GM19438 (cell line): ENCODE results near the gene MTARC2.
A peak's percentile ranks its signal among the peaks of the same experiment; 100 is the strongest.

Experiments
- ATAC-seq: cut with Tn5 transposase; IDR thresholded peaks from one replicate; pipeline ENCODE4 v1.9.1; 2021; ENCODE audit warnings: low read depth; ENCODE audit not compliant: unreplicated experiment

Gene MTARC2

DNA sequence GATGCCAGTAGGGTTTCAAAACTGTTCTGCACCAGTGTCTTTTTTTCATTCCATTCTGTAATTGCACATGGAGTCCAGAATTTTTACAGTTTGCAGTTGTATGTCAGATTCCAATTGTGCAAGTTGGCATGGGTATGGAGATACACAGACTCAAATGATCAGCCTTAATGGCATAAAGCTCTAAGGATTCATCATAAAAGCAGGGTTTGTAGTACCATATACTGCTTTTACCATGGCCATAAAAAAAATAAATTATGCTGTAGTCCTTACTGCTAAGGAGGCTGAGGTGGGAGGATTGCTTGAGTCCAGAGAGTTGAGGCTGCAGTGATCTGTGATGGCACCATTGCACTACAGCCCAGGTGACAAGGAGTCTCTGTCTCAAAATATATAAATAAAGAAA lies 48.9 kb downstream of the MTARC2 start:
- ATAC-seq, result no peak

DNA sequence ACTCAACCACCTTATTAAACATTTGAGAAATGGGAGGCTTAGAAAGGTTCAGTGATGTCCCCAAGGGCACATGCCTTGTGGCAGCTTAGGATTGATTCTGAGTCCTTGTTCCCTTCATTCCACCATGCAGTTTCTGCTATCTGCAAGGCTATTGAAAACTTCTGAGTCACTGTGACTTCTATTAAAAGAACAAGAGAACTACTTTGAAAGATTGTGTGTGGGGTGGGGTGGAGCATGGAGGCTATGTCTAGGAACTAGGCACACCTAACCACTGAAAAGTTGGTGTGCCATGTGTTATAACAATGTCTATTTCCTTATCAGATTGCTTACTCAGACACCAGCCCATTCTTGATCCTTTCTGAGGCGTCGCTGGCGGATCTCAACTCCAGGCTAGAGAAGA lies 49.4 kb downstream of the MTARC2 start:
- ATAC-seq, result no peak

DNA sequence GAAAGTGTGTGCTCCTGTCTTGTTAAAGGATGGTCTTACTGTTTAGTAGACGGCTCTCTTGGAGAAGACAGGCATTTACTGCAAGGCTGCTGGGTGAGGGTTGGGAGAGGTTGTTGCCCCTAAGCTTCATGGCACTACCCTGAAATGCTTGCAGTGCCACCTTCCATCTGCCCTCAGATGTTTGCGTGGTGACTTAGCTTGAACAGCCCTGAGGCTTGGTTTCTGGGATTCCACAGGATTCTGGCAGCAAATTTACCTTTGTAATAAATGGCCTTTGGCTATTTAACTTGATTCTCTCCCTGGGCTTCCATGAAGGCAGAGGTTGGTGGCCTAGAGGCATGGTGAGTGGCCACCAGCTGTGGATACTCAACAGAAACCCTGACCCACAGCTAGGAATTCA lies 50.2 kb downstream of the MTARC2 start:
- no peak for ATAC-seq

DNA sequence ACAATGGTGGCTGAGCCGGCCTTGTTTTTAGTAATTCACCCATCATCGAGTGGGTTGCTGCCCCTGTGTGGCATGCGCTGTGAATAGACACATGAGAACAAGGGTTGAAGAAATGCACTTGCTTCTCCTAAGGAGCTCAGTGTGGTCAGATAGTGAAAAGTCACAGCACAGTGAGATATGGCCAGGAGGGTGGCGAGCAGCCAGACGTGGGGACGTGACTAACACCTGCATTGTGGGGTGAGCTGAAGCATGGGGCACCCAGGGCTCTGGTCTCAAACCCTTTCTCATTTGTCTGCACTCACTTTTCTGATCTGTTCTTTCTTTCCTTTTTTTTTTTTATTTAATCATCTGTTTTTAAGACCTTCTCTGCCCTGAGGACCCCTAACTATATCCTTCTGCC lies 52.1 kb downstream of the MTARC2 start:
- ATAC-seq, result no peak

DNA sequence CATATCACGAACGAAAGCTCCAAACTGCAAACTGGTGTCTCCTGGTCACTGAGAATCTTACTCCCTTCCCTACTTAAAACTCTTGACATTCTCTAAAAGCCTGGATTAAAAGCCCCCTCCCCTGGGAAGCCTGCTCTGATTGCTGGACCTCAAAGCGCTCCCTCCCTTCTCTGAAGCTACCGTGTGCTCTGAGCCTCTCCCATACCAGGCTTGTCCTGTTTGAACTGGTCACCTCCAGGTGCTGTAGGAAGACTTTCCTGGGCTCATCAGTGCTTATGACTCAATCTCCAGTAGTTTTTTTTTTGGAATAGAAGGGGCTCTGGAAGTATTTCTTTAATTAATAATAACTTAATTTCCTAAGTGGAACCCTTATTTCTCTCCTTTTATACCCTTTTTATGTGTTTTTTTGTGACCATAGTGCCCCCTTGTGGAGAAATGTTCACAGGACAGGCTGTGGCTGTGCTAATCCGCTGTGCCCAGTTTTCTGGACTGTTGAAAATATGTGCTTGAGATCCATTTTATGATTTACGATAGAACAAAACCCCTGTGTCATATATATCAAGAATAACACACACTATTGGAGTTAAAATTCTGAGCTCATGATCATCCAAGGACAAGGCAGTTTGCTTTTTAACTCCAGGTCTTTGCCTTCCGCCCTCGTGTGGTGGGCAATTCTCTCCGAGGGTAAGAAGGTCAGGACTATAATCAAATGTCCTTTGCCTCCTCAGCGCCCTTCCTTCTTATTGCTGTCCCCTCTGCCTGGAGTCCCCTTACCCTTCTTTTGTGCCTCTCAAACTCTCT lies 55.5 kb downstream of the MTARC2 start:
- ATAC-seq, result no peak

DNA sequence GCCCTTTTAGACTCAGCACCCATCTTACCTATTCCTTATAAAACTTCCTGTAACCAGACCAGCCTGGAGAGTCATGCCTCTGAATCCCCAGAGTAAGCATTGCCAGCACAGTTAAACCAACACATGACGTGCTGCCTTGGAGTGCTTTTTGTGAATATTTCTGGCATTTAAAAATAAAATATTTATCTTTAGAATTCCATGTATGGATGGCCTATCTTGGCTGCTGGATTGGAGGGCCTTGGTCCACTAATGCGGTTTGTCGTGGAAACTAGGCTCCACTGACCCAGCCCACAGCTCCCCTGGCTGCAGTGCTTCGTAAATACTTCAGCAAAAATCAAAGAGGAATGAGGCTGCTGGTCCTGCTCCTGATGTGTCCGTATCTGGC lies 56.1 kb downstream of the MTARC2 start:
- ATAC-seq, result no peak

DNA sequence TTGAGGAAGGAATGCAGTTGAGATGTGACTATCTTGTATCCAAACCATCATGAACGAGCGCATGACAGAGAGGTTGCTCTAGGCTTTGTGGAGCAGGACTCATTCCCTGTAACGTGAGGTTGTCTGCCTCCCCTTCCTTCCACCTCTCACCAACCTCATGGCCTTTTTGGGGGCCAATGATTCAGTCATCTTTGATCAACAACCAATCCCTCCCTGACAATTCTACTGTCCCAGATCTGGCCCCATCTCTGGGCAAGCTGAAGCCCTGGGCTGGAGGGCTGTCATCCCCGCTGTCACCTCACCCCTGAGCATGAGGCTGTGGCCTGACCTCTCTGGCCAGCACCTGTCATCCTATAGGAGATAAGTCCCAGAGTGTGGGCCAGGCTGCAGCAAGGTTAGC lies 58.3 kb downstream of the MTARC2 start:
- no peak for ATAC-seq

DNA sequence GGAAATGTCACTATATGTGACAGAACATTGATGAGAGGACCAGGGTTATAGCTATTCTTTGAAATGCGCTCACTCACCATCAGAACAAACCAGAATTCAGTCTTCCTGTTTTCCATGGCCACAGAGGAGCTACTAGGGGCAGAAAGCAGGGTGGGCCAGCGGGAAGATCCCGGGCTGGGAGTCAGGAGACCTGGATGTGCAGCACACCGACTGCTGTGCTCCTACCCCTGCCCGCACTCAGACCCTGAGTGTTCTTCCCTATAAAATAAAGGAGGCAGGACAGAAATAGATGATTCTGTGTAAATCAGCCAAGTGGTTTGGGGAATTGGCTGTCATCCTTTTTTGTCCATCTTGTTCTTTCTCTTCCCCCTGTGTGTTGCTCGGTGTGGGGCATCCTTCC lies 59.6 kb downstream of the MTARC2 start:
- no peak for ATAC-seq

DNA sequence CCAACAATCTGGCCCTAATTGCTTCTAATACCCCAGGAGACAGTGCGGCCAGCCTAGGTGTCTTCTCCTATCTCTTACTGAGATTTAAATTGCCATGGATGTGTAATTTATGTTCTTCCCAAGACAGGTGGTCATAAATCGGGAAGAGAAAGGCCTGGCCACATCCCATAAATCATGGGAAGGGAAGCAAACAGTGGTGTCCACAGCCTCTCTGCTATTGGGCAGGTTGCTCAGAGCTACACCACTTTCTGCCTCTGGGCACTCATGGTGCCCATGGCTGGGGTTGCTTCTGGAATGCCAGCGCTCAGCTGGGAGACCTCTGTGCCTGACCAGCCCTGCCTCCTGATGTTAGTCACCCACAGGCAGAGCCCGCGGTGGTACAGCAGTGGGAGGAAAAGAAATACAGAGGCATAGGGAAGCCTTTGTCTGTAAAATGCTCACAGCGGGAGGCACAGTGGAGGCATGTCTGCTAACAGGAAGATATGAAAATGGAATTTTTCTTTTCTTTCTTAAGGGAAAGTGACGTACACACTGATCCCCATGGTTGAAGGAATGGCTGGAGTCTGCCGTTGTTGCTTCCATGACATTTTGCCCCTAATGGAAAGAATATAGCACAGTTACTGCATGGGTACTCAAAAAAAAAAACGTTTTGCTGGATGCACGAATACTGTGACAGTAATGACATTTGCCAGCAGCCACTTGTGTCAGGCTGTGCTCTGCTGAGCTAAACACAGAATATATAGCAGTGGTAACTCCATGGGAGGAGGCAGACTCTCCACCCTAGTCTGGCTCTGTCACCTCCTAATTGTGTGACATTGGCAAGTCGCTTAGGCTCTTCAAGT lies 60.4 kb downstream of the MTARC2 start:
- ATAC-seq, result no peak

DNA sequence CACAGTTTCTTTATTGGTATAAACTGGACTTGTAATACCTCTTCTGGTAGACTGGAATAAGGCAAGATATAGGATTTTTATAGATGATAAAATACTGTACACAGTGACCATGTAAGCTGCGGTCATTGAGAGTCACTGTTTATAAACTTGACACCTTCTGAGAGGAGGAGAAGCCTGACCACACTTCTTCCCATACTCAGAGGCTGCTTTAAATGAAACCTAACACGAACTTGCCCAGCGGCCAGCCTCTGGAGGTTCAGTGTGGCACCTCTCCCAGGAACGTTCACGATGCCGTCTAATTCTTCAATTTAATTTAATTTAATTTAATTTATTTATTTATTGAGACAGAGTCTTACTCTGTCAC lies 61.0 kb downstream of the MTARC2 start:
- ATAC-seq, result no peak

DNA sequence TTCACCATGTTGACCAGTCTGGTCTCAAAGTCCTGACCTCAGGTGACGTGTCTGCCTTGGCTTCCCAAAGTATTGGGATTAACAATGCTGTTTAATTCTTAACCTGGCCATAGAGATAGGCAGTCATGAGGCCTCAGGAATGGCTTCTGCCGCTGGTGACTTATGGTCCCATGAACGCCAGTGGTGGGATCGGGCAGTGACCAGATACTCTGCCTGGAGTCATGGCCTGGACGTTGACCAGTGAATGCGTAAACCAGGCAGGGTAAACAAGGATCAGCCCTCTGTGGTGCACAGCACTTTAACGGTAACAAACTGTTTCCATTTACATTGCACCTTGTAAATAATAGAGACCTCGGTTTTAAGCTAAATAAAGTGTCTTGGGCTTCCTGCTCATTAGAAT lies 61.6 kb downstream of the MTARC2 start:
- no peak for ATAC-seq

DNA sequence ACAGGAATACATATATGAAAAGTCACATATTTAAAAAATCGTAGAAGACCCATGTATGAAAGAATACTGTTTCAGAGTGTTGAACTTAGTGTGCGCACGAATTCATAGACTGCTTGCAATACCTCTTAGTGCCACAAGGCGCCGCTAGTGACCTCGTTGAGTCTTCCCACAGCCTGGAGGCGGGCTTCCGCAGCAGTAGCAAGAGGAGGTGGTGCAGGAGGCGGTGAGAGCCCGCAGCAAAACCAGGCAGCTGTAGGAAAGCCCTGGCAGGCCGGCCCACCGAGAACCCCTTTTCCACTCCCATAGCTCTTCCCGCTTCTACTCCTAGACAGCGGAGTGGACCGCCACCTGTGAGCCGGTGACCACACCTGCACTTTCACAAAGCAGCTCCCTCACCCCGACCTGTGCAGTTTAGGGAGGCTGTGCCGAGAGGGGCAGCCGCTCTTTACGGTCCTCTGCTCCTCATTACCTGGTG lies 62.1 kb downstream of the MTARC2 start:
- peak; percentile 97 for ATAC-seq

DNA sequence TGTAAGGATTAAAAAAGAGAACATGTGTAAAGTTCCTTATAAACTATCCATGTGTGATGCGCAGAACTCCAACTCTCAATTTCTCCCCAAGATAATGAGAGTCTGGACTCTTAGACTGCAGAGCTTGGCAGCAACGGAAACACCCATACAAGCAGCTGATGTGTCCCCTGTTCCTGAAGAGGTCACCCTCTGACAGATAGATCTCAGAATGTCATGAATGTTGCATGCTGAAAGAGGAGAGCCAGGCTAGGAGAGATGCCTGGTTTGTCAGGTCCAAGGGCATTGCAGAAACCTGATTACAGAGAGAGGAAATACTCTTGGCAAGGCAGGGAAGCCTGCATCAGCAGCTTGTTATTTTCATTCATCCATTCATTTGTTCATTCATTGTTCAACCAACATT lies 62.8 kb downstream of the MTARC2 start:
- ATAC-seq, result no peak

DNA sequence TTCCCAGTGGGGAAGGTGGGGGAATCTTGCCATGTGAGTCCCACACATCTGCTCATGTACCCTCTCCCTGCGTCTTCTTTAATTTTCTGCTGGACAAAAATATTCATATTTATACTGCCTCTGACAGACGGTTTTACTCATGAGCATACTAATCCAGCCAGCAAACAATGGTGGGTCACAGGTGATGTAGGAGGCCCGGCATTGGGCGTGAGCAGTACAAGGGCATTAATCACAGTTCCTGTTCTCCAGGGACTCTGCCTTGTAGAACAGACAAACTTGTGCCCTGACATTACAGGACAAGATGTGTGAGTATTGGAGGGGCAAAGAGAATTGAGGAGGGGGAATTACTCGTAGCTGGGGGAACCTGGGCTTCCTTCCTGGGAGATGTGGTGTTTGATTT lies 63.6 kb downstream of the MTARC2 start:
- no peak for ATAC-seq

DNA sequence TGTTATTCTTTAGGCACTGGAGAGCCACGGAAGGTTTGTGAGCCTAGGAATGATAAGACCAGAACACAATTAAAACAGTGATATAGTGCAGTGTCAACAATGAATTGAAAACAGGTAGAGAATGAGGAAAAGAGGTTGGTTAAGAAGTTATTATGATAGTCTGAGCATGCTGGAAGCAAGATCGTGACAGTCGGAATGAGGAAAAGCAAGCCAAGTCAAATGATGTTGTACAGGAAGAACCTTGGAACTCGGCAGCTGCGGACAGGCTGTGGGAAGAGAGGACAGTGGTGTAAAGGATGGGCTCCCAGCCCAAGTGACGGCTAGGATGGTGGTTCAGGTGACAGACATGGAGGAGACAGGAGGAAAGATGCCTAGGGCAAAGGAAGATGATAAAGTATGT lies 64.2 kb downstream of the MTARC2 start:
- no peak for ATAC-seq

DNA sequence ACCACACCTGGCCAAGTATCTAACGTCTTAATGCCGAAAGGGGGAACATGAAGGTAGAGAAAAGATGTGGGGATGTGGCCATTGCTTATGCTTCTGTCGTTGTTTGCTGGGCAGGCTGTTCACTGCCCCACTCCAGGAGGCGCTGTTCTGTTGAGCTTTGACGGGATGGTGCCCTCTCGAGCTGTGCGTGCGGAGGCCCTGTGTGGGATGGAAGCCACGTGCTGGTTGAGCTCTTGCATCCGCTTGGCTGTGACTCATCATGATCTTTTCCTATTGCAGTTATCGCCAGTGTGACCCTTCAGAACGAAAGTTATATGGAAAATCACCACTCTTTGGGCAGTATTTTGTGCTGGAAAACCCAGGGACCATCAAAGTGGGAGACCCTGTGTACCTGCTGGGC lies 64.9 kb downstream of the MTARC2 start:
- no peak for ATAC-seq

DNA sequence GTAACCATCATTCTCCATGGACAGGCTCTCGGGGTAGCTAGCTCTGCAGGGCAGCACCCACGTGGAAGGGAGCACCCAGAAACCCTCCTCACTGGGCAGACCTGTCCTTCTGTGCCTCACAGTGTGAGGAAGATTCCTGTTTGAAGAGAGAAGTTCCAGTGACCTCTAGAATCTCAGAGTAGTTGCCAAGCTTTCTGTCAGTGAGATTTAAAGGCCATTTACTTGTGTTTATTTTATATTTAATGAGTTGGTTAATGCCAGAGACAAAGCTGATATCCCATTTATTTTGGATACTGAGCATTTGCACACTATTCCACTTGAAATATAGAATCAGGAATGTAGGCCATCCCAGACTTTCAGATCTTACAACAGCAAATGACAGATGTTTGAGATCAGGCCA lies 67.3 kb downstream of the MTARC2 start:
- no peak for ATAC-seq

DNA sequence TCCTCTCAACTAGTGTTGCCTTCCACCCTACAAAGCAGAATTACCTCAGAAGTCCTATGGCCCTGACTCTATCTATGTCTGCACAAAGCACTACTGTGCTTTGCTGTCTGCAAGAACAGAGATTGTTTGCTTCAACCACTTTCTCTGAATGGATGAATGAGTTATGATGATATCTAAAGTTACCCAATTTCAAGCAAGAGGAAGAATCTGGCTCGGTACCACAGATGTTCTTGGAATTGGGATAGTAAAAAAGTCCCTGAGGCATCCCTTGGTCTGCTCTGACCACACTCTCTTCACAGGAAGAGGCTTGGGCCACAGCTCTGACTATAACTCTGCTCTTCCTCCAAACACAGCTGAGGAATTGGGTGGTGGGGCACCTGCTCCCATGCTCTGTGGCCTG lies 69.8 kb downstream of the MTARC2 start:
- ATAC-seq, result no peak

DNA sequence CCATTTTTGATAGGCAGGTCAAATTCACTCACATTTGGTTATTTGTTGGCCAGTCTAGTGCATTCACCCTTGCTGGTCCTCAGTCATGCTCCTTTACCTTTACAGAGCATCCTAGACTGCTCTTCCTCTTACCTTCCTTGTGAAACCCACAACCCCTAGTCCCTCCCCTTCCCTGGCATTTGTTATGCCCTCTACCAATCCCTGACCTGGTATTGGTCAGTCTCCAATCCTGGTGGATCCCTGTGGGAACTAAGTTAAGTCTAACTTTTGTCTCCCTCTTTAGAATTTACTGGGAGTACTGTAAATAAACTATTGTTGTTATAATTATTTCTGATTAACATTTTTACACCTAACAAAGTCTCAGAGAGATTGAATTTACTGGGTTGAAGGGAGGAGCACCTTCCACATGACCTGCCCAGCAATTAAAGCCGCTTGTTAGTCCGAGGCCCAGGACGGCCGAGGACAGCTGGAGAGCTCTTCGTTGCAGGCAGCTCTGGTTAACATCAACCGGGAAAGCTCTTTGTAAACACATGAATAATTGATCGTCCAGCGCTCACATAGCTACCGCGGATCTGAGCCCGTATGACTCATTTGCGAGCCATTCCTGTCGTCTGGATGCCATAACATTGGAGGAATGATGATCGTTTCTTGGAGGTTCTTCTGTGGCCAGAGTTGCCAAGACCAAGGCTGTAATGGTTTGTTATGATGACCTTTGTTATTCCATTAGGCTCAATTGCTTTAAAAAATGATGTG lies 70.5 kb downstream of the MTARC2 start:
- no peak for ATAC-seq

DNA sequence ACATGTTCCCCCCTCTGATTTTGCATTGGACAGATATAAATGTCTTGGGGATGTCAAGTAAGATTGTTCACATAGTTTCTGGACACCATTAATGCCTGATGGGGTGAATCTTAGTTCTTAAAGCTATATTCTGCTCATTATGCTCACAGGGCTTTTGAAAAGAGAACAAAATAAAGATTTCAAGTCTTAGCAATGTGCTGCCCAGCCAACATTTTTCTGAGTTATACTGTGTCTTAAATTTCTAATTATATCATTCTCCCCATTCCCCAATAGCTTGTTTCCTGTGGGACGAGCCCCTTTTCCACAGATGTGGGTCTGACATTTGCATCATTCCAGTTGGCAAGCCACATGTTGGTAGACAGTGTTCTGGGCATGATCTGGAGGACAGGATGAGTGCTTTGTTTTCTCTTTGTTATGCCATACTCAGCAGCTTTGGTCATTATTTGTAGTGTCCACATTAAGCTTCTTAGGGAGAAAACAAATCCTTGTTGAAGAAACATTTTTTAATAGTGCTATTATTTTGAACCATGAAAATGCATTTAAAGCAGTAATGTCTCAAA lies 71.4 kb downstream of the MTARC2 start:
- ATAC-seq, result no peak
